ENCODE measurements around the gene EGF. TPM values are rescaled to one million over a fixed set of nuclear protein-coding genes. Genes with fewer than 3 reads are reported as not detected.
"Not testable (repeated sequence)": the region's sequence is repeated elsewhere in the genome, so short reads cannot be mapped to it uniquely, and the experiment has no call there.

Gene EGF
- total RNA-seq, 2 experiments from 2014 or later: not detected

DNA sequence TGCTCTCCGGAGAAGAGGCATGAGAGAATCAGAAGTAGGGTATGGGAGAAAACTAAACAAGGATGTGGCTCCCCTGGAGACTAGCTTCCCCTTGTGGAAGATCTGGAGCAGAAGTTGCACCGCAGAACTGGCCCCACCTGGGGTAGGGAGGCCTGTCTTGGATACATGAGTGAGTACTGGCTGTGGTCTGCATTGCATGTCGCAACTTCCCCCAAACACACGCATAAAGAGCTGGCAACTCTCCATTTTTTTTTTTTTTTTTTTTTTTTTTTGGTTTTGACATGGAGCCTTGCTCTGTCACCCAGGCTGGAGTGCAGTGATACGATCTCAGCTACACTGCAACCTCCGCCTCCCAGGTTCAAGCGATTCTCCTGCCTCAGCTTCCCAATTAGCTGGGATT, 119.9 kb downstream of the EGF start:
- POLR2A ChIA-PET: no interaction called here
- no peaks in the 10 kb centered on the region for H3K9me3 Mint-ChIP-seq (ENCODE audit: insufficient read depth)

DNA sequence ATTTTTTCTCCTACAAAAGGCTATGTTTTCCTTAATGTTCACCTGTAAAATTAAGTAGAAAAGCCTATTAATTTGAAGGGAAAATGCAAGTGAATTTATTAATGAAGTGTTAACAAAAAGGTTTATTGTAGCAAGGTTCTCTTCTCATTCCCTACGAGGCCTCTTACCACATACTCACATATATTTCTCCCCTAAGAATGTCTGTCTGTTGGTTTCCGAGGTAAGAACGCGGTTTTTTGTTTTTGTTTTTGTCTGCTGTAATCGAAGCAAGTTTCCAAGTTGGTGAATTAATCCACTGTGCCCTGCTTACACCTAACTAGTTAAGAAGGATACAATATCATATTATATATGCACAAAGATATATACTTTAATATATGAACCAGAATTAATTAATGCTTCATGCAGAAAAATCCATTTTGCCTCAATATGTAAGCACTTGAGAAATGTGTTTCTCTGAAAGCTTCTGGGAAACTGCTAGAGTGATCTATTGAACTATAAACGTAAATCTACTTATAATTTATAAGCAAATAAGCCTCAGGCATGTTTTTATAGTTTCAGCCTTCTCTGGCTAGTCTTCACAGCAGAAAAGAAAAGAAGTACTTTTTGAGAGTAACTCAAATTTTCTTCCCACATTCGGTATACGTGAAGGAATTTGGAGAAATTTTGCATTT, 120.8 kb downstream of the EGF start:
- peaks cover 27% of the 10 kb centered on the region for H3K27me3 Mint-ChIP-seq (ENCODE audit: low read depth)
- ATAC-seq: no peak
- ChIA-PET POLR2A (no interaction called here), CTCF (interaction anchor here (1.2 to 2.0 kb wide), 3 partner anchors 16 to 34 kb away, joined by 3 to 19 read pairs (median 5); no protein-coding TSS in a partner anchor)
- no peak for DNase-seq
- H3K27ac Mint-ChIP-seq: no peak overlapping the region
- peaks cover 18% of the 10 kb centered on the region for H3K4me1 Mint-ChIP-seq (ENCODE audit: low read depth)
- H3K4me3 Mint-ChIP-seq: peak overlapping the region; percentile 33
- peaks cover 2% of the 10 kb centered on the region for H3K36me3 Mint-ChIP-seq (ENCODE audit: low read depth)
- no peaks in the 10 kb centered on the region for H3K9me3 Mint-ChIP-seq (ENCODE audit: insufficient read depth)

More for the DNA sequence above, 119.9 kb downstream of the EGF start:
- H3K36me3 Mint-ChIP-seq (ENCODE audit: low read depth): peaks cover 2% of the 10 kb centered on the region
- peaks cover 18% of the 10 kb centered on the region for H3K4me1 Mint-ChIP-seq (ENCODE audit: low read depth)
- peaks cover 27% of the 10 kb centered on the region for H3K27me3 Mint-ChIP-seq (ENCODE audit: low read depth)
- no peak for ATAC-seq
- CTCF ChIA-PET: interaction anchor here (1.2 to 1.7 kb wide), 3 partner anchors 27 to 484 kb away, joined by 3 read pairs; no protein-coding TSS in a partner anchor
- DNase-seq: no peak
- H3K27ac Mint-ChIP-seq: no peak overlapping the region
- no peak overlapping the region for H3K4me3 Mint-ChIP-seq

DNA sequence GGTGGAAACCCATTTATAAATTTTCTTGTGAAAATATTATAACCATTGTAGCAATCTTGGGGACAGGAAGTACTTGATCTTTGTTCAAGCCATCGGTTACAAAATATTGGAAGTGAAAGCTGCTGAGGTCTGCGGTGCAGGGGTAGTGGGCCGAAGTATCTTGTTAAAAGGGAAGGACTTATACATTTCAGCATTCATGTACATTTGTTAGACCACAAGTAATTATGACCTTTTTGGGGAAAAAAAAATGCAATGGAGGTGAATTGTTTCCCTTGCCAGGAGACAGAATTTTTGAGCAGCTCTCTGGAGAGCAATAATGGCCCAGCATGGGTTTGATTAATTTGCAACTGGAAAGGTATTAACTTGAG, 121.3 kb downstream of the EGF start:
- peaks cover 2% of the 10 kb centered on the region for H3K36me3 Mint-ChIP-seq (ENCODE audit: low read depth)
- H3K27ac Mint-ChIP-seq: no peak overlapping the region
- POLR2A ChIA-PET: interaction anchor here (0.6 kb wide), 1 partner anchor 454 kb away, joined by 3 read pairs; no protein-coding TSS in a partner anchor
- ATAC-seq (peak; percentile 60), DNase-seq (peak; percentile 44)
- H3K4me3 Mint-ChIP-seq: peak overlapping the region; percentile 33
- peaks cover 18% of the 10 kb centered on the region for H3K4me1 Mint-ChIP-seq (ENCODE audit: low read depth)
- peaks cover 26% of the 10 kb centered on the region for H3K27me3 Mint-ChIP-seq (ENCODE audit: low read depth)
- no peaks in the 10 kb centered on the region for H3K9me3 Mint-ChIP-seq (ENCODE audit: insufficient read depth)
- CTCF ChIA-PET: interaction anchor here (0.8 to 2.0 kb wide), 4 partner anchors 16 to 170 kb away, joined by 3 to 19 read pairs (median 4); no protein-coding TSS in a partner anchor

DNA sequence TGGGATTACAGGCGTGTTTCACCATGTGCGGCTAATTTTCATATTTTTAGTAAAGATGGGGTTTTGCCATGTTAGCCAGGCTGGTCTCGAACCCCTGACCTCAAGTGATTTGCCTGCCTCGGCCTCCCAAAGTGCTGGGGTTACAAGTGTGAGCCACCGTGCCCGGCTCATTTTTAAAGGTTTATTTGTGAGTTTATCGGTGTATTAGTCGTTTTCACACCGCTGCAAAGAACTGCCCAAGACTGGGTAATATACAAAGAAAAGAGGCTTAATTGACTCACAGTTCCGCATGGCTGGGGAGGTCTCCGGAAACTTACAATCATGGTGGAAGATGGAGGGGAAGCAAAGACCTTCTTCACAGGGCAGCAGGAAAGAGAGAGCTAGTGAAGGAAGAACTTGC, 126.5 kb downstream of the EGF start:
- CTCF ChIA-PET: interaction anchor here (1.3 to 1.4 kb wide), 3 partner anchors 10 to 30 kb away, joined by 3 to 13 read pairs (median 4); no protein-coding TSS in a partner anchor
- H3K9me3 Mint-ChIP-seq (ENCODE audit: insufficient read depth); H3K36me3 Mint-ChIP-seq (ENCODE audit: low read depth); H3K4me3 Mint-ChIP-seq; ATAC-seq; H3K27ac Mint-ChIP-seq; POLR2A ChIA-PET; DNase-seq: not testable (repeated sequence)
- peaks cover 11% of the 10 kb centered on the region for H3K4me1 Mint-ChIP-seq (ENCODE audit: low read depth)
- H3K27me3 Mint-ChIP-seq (ENCODE audit: low read depth): peaks cover 30% of the 10 kb centered on the region

DNA sequence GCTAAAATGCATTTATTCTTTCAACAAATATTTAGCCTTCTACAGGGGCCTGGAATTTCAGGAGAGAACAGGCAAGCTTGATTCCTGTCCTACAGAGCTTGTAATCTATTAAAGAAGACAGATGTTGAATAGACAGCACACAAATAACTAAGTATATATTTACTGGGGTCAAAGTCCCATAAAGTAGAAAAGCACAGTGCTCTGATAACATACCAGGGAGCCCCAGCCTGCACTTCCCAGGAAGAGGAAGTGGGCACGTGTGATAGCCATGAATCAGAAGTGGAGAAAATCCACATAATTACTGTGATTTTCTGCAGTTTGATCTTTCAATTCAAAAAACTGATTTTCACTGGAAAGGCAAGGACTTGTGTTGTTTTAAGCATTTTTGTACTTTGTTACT, 129.1 kb downstream of the EGF start:
- Mint-ChIP-seq H3K4me3 (no peak overlapping the region), H3K9me3 (ENCODE audit: insufficient read depth) (no peaks in the 10 kb centered on the region), H3K27me3 (ENCODE audit: low read depth) (peaks cover 19% of the 10 kb centered on the region), H3K36me3 (ENCODE audit: low read depth) (no peaks in the 10 kb centered on the region), H3K27ac (no peak overlapping the region), H3K4me1 (ENCODE audit: low read depth) (peaks cover 6% of the 10 kb centered on the region)
- POLR2A ChIA-PET: no interaction called here
- ATAC-seq (no peak), DNase-seq (no peak)
- CTCF ChIA-PET: no interaction called here

DNA sequence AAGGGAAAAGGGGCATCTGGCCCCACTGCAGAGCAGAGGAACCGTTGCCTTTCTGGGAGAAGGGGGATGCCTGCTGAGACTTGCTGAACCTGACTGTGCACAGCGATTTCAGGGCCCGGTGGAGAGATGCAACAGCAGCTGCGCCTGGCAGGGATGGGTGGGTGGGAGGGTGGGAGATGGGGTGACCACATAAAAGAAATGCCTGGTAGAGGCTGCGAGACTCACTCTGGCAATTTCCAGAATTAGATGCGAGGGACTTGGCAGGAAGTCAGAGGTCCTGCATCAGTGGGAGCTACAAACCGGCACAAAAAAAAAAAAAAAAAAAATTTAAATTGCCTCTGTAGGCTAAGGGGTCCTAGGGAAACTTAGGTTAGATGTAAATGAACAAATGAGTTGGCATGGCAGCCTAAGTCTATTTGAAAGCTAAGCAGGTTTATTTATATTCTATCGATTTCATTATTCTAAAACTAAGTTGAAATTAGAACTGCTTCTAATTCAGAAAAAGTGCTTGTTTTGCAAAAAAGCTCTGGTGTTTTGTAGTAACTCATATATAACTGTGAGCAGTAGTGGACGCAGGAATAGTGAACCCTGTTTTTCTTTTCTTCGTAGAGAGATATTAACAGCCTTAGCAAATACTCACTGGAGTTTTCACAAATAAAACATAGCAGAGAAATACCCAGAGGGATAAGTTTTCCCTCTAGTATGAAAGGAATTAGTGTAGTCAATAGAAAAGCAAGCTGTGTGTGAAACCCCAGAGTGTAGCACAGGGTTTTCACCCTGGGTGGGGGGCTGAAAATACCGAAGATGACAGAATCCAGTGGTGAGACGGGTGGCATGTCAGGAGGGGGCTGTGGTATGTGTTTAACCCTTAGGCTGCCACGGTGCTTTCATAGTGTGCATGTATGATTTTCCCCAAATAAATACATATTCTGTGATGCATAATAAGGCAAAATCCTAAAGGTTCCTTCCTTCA, 130.1 kb downstream of the EGF start:
- DNase-seq (no peak), ATAC-seq (no peak)
- CTCF ChIA-PET: no interaction called here
- H3K27me3 Mint-ChIP-seq (ENCODE audit: low read depth): peaks cover 15% of the 10 kb centered on the region
- H3K4me1 Mint-ChIP-seq (ENCODE audit: low read depth): peaks cover 6% of the 10 kb centered on the region
- H3K4me3 Mint-ChIP-seq: no peak overlapping the region
- no peaks in the 10 kb centered on the region for H3K9me3 Mint-ChIP-seq (ENCODE audit: insufficient read depth)
- H3K27ac Mint-ChIP-seq: no peak overlapping the region
- POLR2A ChIA-PET: no interaction called here
- H3K36me3 Mint-ChIP-seq (ENCODE audit: low read depth): no peaks in the 10 kb centered on the region

DNA sequence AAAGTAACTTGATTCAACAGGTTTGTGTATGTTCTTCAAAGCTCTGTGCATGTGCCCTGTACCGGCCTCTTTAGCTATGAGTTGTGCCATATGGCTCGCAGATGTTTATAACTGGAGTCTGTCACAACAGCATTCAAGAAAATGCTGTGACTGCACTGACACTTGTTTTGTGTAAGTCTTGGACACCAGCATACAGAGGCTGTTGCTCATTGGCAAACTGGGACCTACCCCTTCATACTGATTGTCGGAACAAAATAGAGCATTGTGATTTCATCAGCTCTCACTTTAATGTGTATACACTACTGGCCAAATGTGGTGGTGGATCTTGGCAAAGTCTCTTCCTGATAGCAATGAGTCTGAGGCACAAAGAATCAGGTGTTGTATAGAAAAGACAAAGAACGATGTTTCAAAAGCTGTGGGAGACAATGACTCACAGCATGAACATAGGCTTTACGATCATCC, 133.9 kb downstream of the EGF start:
- Mint-ChIP-seq H3K27ac (no peak overlapping the region), H3K4me1 (ENCODE audit: low read depth) (peaks cover 8% of the 10 kb centered on the region), H3K9me3 (ENCODE audit: insufficient read depth) (no peaks in the 10 kb centered on the region), H3K36me3 (ENCODE audit: low read depth) (peaks cover 8% of the 10 kb centered on the region), H3K4me3 (no peak overlapping the region), H3K27me3 (ENCODE audit: low read depth) (peaks cover 10% of the 10 kb centered on the region)
- ATAC-seq: no peak
- CTCF ChIA-PET: interaction anchor here (0.7 to 1.4 kb wide), 5 partner anchors 9 to 469 kb away, joined by 3 to 5 read pairs (median 4); partner anchors contain the start of gene ELOVL6
- DNase-seq: no peak
- POLR2A ChIA-PET: interaction anchor here (1.7 kb wide), 1 partner anchor 150 kb away, joined by 5 read pairs; no protein-coding TSS in a partner anchor

DNA sequence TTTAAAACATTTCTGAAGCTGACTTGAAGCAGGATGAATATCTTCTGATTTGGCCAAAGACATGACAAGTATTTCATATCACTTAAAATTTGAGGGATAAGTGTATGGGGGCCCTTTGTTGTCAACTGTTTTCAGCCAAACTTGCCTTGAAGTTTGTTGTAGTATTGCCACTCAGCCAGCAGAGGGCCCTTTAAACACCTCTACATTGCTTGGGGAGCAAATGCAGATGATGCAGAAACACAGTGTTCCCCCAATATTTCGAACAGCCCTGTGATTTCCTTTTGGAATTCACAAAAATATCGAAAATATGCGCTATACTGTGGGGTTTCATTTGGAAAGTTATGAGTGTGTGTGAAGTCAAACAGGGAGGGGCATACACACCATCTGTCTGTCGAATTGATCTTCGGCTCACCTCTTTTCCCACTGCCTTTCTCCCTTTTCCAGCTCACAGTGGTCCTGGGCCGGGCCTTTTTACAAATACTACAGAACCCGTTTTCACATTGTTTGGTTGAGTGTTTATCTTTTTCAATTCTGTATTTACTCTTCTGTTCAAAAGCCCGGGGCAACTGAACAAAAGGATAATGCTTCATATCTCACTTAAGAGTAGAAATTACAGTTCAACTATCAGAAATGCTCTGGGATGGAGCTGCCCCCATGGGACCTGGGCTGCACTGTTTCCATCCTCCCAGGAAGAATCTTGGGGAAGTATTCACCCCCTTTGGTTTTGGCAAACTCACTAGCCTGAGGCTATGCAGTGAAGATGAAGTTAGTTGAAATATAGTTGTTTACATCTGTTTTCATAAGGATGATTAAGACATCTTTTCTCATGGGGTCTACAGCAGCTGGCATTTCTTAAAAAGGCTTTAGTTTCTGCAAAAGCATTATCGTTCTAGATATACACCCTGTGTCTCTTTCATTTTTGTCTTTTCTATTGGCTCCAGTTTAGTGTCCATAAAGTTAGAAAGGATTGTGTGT, 137.6 kb downstream of the EGF start:
- POLR2A ChIA-PET: no interaction called here
- H3K27ac Mint-ChIP-seq: no peak overlapping the region
- CTCF ChIA-PET: interaction anchor here (0.7 to 3.7 kb wide), 32 partner anchors 9 to 469 kb away, joined by 3 to 22 read pairs (median 4); partner anchors contain the start of gene ELOVL6
- no peaks in the 10 kb centered on the region for H3K9me3 Mint-ChIP-seq (ENCODE audit: insufficient read depth)
- no peaks in the 10 kb centered on the region for H3K27me3 Mint-ChIP-seq (ENCODE audit: low read depth)
- H3K4me3 Mint-ChIP-seq: no peak overlapping the region
- peak; percentile 72 for DNase-seq
- peaks cover 14% of the 10 kb centered on the region for H3K36me3 Mint-ChIP-seq (ENCODE audit: low read depth)
- H3K4me1 Mint-ChIP-seq (ENCODE audit: low read depth): peaks cover 2% of the 10 kb centered on the region
- ATAC-seq: no peak

DNA sequence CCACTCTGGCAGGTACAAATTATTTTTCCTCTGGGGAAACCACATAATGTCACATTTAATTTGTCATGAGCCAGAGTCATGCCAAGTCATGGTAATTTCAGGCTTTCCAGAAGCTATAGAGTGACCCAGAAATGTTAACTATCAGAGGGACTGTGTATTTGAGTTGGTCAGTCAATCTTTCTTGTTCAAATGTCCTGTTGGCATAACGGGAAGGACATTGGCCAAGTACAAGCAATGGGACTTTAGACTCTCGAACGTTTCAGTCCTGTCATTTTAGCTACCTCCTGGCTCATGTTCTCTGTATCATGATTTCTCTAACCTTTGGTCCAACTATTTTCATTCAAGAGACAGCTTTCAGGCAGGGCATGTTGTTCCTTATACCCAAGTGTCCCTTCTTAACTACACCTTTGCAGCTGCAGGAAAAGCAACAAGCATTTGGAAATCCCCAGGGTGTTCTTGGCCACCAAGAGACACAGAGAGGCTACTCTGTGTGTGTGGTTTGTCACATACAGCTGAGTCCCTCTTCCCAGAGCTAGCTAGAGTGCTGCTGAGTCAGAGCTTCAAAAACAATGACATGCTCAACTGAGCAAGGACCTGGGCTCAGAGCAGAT, 142.6 kb downstream of the EGF start:
- H3K36me3 Mint-ChIP-seq (ENCODE audit: low read depth): peaks cover 23% of the 10 kb centered on the region
- no peaks in the 10 kb centered on the region for H3K27me3 Mint-ChIP-seq (ENCODE audit: low read depth)
- DNase-seq (peak; percentile 30), ATAC-seq (peak; percentile 43)
- CTCF ChIA-PET: interaction anchor here (0.7 to 1.6 kb wide), 12 partner anchors 8 to 462 kb away, joined by 3 to 7 read pairs (median 4); partner anchors contain the start of gene ELOVL6
- H3K4me1 Mint-ChIP-seq (ENCODE audit: low read depth): peaks cover 40% of the 10 kb centered on the region
- H3K27ac Mint-ChIP-seq: no peak overlapping the region
- no peaks in the 10 kb centered on the region for H3K9me3 Mint-ChIP-seq (ENCODE audit: insufficient read depth)
- POLR2A ChIA-PET: interaction anchor here (0.8 to 2.2 kb wide), 3 partner anchors 109 to 143 kb away, joined by 3 to 7 read pairs (median 4); partner anchors contain the start of gene ELOVL6
- no peak overlapping the region for H3K4me3 Mint-ChIP-seq

DNA sequence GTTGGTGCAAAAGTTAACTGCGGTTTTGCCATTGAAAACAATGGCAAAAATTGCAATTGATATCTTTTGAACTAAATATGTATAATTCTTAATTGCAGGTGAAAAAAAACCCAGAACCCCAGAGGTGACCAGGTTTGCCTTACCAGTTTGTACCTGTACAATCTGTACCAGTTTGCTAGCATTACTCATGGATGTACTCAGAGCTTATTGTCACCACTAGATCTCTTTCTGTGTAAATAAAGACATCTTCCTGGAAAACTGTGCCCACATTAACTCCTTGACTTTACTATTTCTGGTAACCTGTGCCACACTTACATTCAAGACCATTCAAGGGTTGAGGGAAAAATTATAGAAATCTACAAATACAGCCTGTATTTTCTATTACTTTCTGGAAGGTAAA, 146.0 kb downstream of the EGF start:
- peak overlapping the region; percentile 40 for H3K4me3 Mint-ChIP-seq
- H3K27me3 Mint-ChIP-seq (ENCODE audit: low read depth): no peaks in the 10 kb centered on the region
- no peak for ATAC-seq
- H3K4me1 Mint-ChIP-seq (ENCODE audit: low read depth): peaks cover 62% of the 10 kb centered on the region
- H3K36me3 Mint-ChIP-seq (ENCODE audit: low read depth): peaks cover 13% of the 10 kb centered on the region
- no peak for DNase-seq
- H3K9me3 Mint-ChIP-seq (ENCODE audit: insufficient read depth): no peaks in the 10 kb centered on the region
- CTCF ChIA-PET: interaction anchor here (0.9 to 2.6 kb wide), 3 partner anchors 10 to 161 kb away, joined by 3 to 15 read pairs (median 3); no protein-coding TSS in a partner anchor
- POLR2A ChIA-PET: interaction anchor here (0.7 to 1.0 kb wide), 2 partner anchors 33 to 139 kb away, joined by 3 read pairs; partner anchors contain the start of gene ELOVL6
- H3K27ac Mint-ChIP-seq: peak overlapping the region; percentile 85
